ENCODE data around the gene CPA3. TPM values are rescaled to one million over a fixed set of nuclear protein-coding genes. Genes with fewer than 3 reads are reported as not detected.

Gene CPA3
- total and polyA plus RNA-seq, 10 of the 15 experiments (the other 5 are each of a cell fraction or from before 2014, with no cell fraction given) = not detected

- no peaks in the 10 kb centered on the region for H3K4me1 ChIP-seq (ENCODE audit: control insufficient read depth, insufficient read depth, low read length)
- FAIRE-seq (no peak), ATAC-seq (no peak), DNase-seq (ENCODE audit: low read depth, low spot score) (no peak)
- ChIA-PET RAD21 (ENCODE audit: unreplicated experiment) (no interaction called here), POLR2A (no interaction called here), CTCF (interaction anchor here (0.6 to 9.8 kb wide), 11 partner anchors 11 to 681 kb away, joined by 3 to 179 read pairs (median 4); no protein-coding TSS in a partner anchor), SMC1A (ENCODE audit: uncharacterized antibody, unreplicated experiment) (interaction anchor here (0.8 to 3.2 kb wide), 8 partner anchors 11 to 482 kb away, joined by 3 to 19 read pairs (median 4); no protein-coding TSS in a partner anchor)
- TF ChIP-seq NFXL1 (IDR thresholded peaks at IDR 0.05; ENCODE audit: borderline replicate concordance) (no peak), DPF2 (IDR thresholded peaks at IDR 0.05) (no peak), RFX5 (IDR thresholded peaks at IDR 0.05; ENCODE audit: low read depth, low read length) (no peak), LARP7 (IDR thresholded peaks at IDR 0.05) (no peak), ESRRA (IDR thresholded peaks at IDR 0.05; ENCODE audit: low read length) (no peak), SREBF1 (IDR thresholded peaks at IDR 0.05; ENCODE audit: low read length) (no peak)
- no peaks in the 10 kb centered on the region for H3K79me2 ChIP-seq (ENCODE audit: control insufficient read depth, insufficient read depth, low read length)
- H3K9me3 ChIP-seq (replicated peaks; ENCODE audit: control insufficient read depth, insufficient read depth, low read length) = no peaks in the 10 kb centered on the region
- 7% methylated on average over 4 of the region's 4 CpGs for WGBS (ENCODE audit: insufficient coverage, insufficient replicate concordance, low lambda C conversion rate, missing lambda C conversion rate)
- no peaks in the 10 kb centered on the region for H4K20me1 ChIP-seq (ENCODE audit: control insufficient read depth, insufficient read depth)
- H3K36me3 ChIP-seq (ENCODE audit: control insufficient read depth in 2 of 2, insufficient read depth in 2 of 2, low read length in 1 of 2) = no peaks in the 10 kb centered on the region
- H3K9ac ChIP-seq (ENCODE audit: control insufficient read depth, insufficient read depth, low read length) = no peak overlapping the region
- no peak overlapping the region for H2AFZ ChIP-seq (ENCODE audit: control insufficient read depth, low read depth, low read length)
- in situ Hi-C loops (cut with MboI) = loop anchor here (5.0 to 10.0 kb wide), 2 partner anchors 84 to 412 kb away; no protein-coding TSS in a partner anchor
- H3K4me3 ChIP-seq = no peak overlapping the region
- intact Hi-C loops (cut with micrococcal nuclease; ENCODE audit: unreplicated experiment) = loop anchor here (5.0 to 10.0 kb wide), 3 partner anchors 254 to 478 kb away; no protein-coding TSS in a partner anchor
- peaks cover 0 to 9% of the 10 kb centered on the region in 2 experiments; a peak in 2 of 4 replicates for H3K27me3 ChIP-seq (replicated peaks in 1 of 2; ENCODE audit: control insufficient read depth in 2 of 2, insufficient read depth in 2 of 2, low read length in 1 of 2)
- H3K4me2 ChIP-seq (ENCODE audit: control insufficient read depth, insufficient read depth) = no peak overlapping the region
- H3K27ac ChIP-seq (ENCODE audit: control insufficient read depth, insufficient read depth) = no peak overlapping the region
- no TSS peak for BruUV-seq (replicated peaks)
These were observed 1.8 kb upstream of the CPA3 start for GRCh38 chr3:148863297-148863696.

GRCh38 chr3:148863814-148864213 is 1.3 kb upstream of the CPA3 start:
- H3K4me1 ChIP-seq (ENCODE audit: control insufficient read depth, insufficient read depth, low read length) = no peaks in the 10 kb centered on the region
- H3K27me3 ChIP-seq (replicated peaks in 1 of 2; ENCODE audit: control insufficient read depth in 2 of 2, insufficient read depth in 2 of 2, low read length in 1 of 2) = peaks cover 0 to 9% of the 10 kb centered on the region in 2 experiments; a peak in 2 of 4 replicates
- no peak for TF ChIP-seq ZBTB40 (IDR thresholded peaks at IDR 0.05; ENCODE audit: borderline replicate concordance)
- TF ChIP-seq ZNF24 (IDR thresholded peaks at IDR 0.05) = no peak
- no peak for TF ChIP-seq DPF2 (IDR thresholded peaks at IDR 0.05)
- TF ChIP-seq HDAC2 (IDR thresholded peaks at IDR 0.05) = no peak
- ChIA-PET CTCF (interaction anchor here (0.6 to 9.8 kb wide), 6 partner anchors 10 to 682 kb away, joined by 3 to 179 read pairs (median 4); no protein-coding TSS in a partner anchor), RAD21 (ENCODE audit: unreplicated experiment) (no interaction called here), POLR2A (no interaction called here), SMC1A (ENCODE audit: uncharacterized antibody, unreplicated experiment) (interaction anchor here (1.1 to 3.2 kb wide), 4 partner anchors 17 to 404 kb away, joined by 3 to 13 read pairs (median 4); no protein-coding TSS in a partner anchor)
- H3K36me3 ChIP-seq (ENCODE audit: control insufficient read depth in 2 of 2, insufficient read depth in 2 of 2, low read length in 1 of 2) = no peaks in the 10 kb centered on the region
- no peaks in the 10 kb centered on the region for H3K79me2 ChIP-seq (ENCODE audit: control insufficient read depth, insufficient read depth, low read length)
- no peak for FAIRE-seq
- no peak for ATAC-seq
- WGBS (ENCODE audit: insufficient coverage, insufficient replicate concordance, low lambda C conversion rate, missing lambda C conversion rate) = 16% methylated on average over 5 of the region's 5 CpGs
- H3K4me2 ChIP-seq (ENCODE audit: control insufficient read depth, insufficient read depth) = no peak overlapping the region
- H3K9ac ChIP-seq (ENCODE audit: control insufficient read depth, insufficient read depth, low read length) = no peak overlapping the region
- H3K4me3 ChIP-seq = no peak overlapping the region
- no peaks in the 10 kb centered on the region for H4K20me1 ChIP-seq (ENCODE audit: control insufficient read depth, insufficient read depth)
- in situ Hi-C loops (cut with MboI) = loop anchor here (5.0 to 10.0 kb wide), 2 partner anchors 83 to 411 kb away; no protein-coding TSS in a partner anchor
- no peak for DNase-seq (ENCODE audit: low read depth, low spot score)
- H3K9me3 ChIP-seq (replicated peaks; ENCODE audit: control insufficient read depth, insufficient read depth, low read length) = no peaks in the 10 kb centered on the region
- intact Hi-C loops (cut with micrococcal nuclease; ENCODE audit: unreplicated experiment) = loop anchor here (5.0 to 10.0 kb wide), 3 partner anchors 253 to 479 kb away; no protein-coding TSS in a partner anchor
- no peak overlapping the region for H3K27ac ChIP-seq (ENCODE audit: control insufficient read depth, insufficient read depth)
- no TSS peak for BruUV-seq (replicated peaks)
- no peak overlapping the region for H2AFZ ChIP-seq (ENCODE audit: control insufficient read depth, low read depth, low read length)
